ENCODE data around the gene TMC6. TPM values are rescaled to one million over a fixed set of nuclear protein-coding genes. Genes with fewer than 3 reads are reported as not detected.
"Not testable (repeated sequence)": the region's sequence is repeated elsewhere in the genome, so short reads cannot be mapped to it uniquely, and the experiment has no call there.

The TMC6 gene
- polyA plus RNA-seq, 1 donor (not counting 4 experiments of a cell fraction or from before 2014, with no cell fraction given), result 20.4 TPM

GRCh38 chr17:78072961-78073360 lies 55.6 kb downstream of the TMC6 start:
- no peaks in the 10 kb centered on the region for H3K27me3 ChIP-seq (ENCODE audit: control insufficient read depth, extremely low read depth, insufficient read depth, low read length)
- H3K36me3 ChIP-seq (ENCODE audit: control insufficient read depth in 2 of 2, extremely low read depth in 1 of 2, insufficient read depth in 2 of 2, low read length in 2 of 2), result peaks cover 0 to 2% of the 10 kb centered on the region in 2 experiments
- H3K4me1 ChIP-seq (ENCODE audit: control insufficient read depth, extremely low read depth, insufficient read depth, low read length), result no peaks in the 10 kb centered on the region
- H4K20me1 ChIP-seq (ENCODE audit: control insufficient read depth, extremely low read depth, insufficient read depth, low read length), result no peaks in the 10 kb centered on the region
- no peak overlapping the region for H3K9ac ChIP-seq (ENCODE audit: control insufficient read depth, extremely low read depth, insufficient read depth, low read length)
- no peaks in the 10 kb centered on the region for H3K79me2 ChIP-seq (ENCODE audit: control insufficient read depth, insufficient read depth, low read length)
- no peak overlapping the region for H3K4me2 ChIP-seq (ENCODE audit: control insufficient read depth, extremely low read depth, insufficient read depth, low read depth, low read length)
- dilution Hi-C loops (cut with MboI; ENCODE audit: extremely low pct_ligation_motif_present, low sequenced_read_pairs), result no loop called here
- no peak overlapping the region for H3K27ac ChIP-seq (ENCODE audit: control insufficient read depth, insufficient read depth, low read length)
- H2AFZ ChIP-seq (ENCODE audit: control insufficient read depth, low read length), result no peak overlapping the region
- no peak for FAIRE-seq
- DNase-seq (ENCODE audit: low read depth, low spot score), result no peak
- H3K4me3 ChIP-seq (ENCODE audit: control insufficient read depth in 2 of 3, extremely low read depth in 1 of 3, insufficient read depth in 2 of 3, low read depth in 1 of 3, low read length in 3 of 3), result no peak overlapping the region
- no peak for TF ChIP-seq EZH2 (IDR thresholded peaks at IDR 0.05; ENCODE audit: low read length)
- TF ChIP-seq CTCF (optimal IDR thresholded peaks at IDR 0.05 in 1 of 3, IDR thresholded peaks at IDR 0.05 in 1 of 3, conservative IDR thresholded peaks at IDR 0.05 in 1 of 3; ENCODE audit: extremely low read depth in 1 of 3, insufficient read depth in 2 of 3, low read length in 3 of 3), result no peak
- no peaks in the 10 kb centered on the region for H3K9me1 ChIP-seq (ENCODE audit: control insufficient read depth, extremely low read depth, insufficient read depth, low read length)
- no peaks in the 10 kb centered on the region for H3K9me3 ChIP-seq (ENCODE audit: control insufficient read depth, low read depth, low read length)

GRCh38 chr17:78069695-78070094 lies 58.9 kb downstream of the TMC6 start:
- Histone ChIP-seq H3K27me3 (ENCODE audit: control insufficient read depth, extremely low read depth, insufficient read depth, low read length) (no peaks in the 10 kb centered on the region), H3K9me3 (ENCODE audit: control insufficient read depth, low read depth, low read length) (no peaks in the 10 kb centered on the region), H3K9me1 (ENCODE audit: control insufficient read depth, extremely low read depth, insufficient read depth, low read length) (no peaks in the 10 kb centered on the region), H3K4me3 (ENCODE audit: control insufficient read depth in 2 of 3, extremely low read depth in 1 of 3, insufficient read depth in 2 of 3, low read depth in 1 of 3, low read length in 3 of 3) (no peak overlapping the region), H3K4me2 (ENCODE audit: control insufficient read depth, extremely low read depth, insufficient read depth, low read depth, low read length) (no peak overlapping the region), H3K27ac (ENCODE audit: control insufficient read depth, insufficient read depth, low read length) (no peak overlapping the region), H3K79me2 (ENCODE audit: control insufficient read depth, insufficient read depth, low read length) (no peaks in the 10 kb centered on the region), H3K9ac (ENCODE audit: control insufficient read depth, extremely low read depth, insufficient read depth, low read length) (no peak overlapping the region), H3K36me3 (ENCODE audit: control insufficient read depth in 2 of 2, extremely low read depth in 1 of 2, insufficient read depth in 2 of 2, low read length in 2 of 2) (peaks cover 0 to 2% of the 10 kb centered on the region in 2 experiments), H2AFZ (ENCODE audit: control insufficient read depth, low read length) (no peak overlapping the region), H4K20me1 (ENCODE audit: control insufficient read depth, extremely low read depth, insufficient read depth, low read length) (no peaks in the 10 kb centered on the region), H3K4me1 (ENCODE audit: control insufficient read depth, extremely low read depth, insufficient read depth, low read length) (no peaks in the 10 kb centered on the region)
- FAIRE-seq (no peak), DNase-seq (ENCODE audit: low read depth, low spot score) (no peak)
- dilution Hi-C loops (cut with MboI; ENCODE audit: extremely low pct_ligation_motif_present, low sequenced_read_pairs), result no loop called here
- no peak for TF ChIP-seq EZH2 (IDR thresholded peaks at IDR 0.05; ENCODE audit: low read length)
- TF ChIP-seq CTCF (optimal IDR thresholded peaks at IDR 0.05 in 1 of 3, IDR thresholded peaks at IDR 0.05 in 1 of 3, conservative IDR thresholded peaks at IDR 0.05 in 1 of 3; ENCODE audit: extremely low read depth in 1 of 3, insufficient read depth in 2 of 3, low read length in 3 of 3), result no peak

DNA sequence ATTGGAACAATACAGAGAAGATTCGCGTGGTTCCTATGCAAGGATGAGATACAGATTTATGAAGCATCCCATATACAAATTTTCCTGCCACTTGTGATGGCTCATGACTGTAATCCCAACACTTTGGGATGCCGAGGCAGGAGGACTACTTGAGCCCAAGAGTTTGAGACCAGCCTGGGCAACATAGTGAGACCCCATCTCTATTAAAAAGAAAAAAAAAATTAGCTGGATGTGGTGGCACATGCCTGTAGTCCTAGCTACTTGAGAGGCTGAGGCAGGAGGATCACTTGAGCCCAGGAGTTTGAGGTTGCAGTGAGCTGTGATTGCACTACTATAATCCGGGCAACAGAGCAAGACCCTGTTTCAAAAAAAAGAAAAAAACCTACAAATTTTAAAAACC lies 61.6 kb downstream of the TMC6 start:
- H3K4me2 ChIP-seq (ENCODE audit: control insufficient read depth, extremely low read depth, insufficient read depth, low read depth, low read length); H4K20me1 ChIP-seq (ENCODE audit: control insufficient read depth, extremely low read depth, insufficient read depth, low read length); DNase-seq (ENCODE audit: low read depth, low spot score); H3K4me3 ChIP-seq (ENCODE audit: control insufficient read depth in 2 of 3, extremely low read depth in 1 of 3, insufficient read depth in 2 of 3, low read depth in 1 of 3, low read length in 3 of 3); H3K36me3 ChIP-seq (ENCODE audit: control insufficient read depth in 2 of 2, extremely low read depth in 1 of 2, insufficient read depth in 2 of 2, low read length in 2 of 2); H3K9me1 ChIP-seq (ENCODE audit: control insufficient read depth, extremely low read depth, insufficient read depth, low read length); H3K27ac ChIP-seq (ENCODE audit: control insufficient read depth, insufficient read depth, low read length); dilution Hi-C loops (cut with MboI; ENCODE audit: extremely low pct_ligation_motif_present, low sequenced_read_pairs); H3K9me3 ChIP-seq (ENCODE audit: control insufficient read depth, low read depth, low read length); FAIRE-seq; H3K79me2 ChIP-seq (ENCODE audit: control insufficient read depth, insufficient read depth, low read length); H3K9ac ChIP-seq (ENCODE audit: control insufficient read depth, extremely low read depth, insufficient read depth, low read length); H3K4me1 ChIP-seq (ENCODE audit: control insufficient read depth, extremely low read depth, insufficient read depth, low read length); H2AFZ ChIP-seq (ENCODE audit: control insufficient read depth, low read length); H3K27me3 ChIP-seq (ENCODE audit: control insufficient read depth, extremely low read depth, insufficient read depth, low read length): not testable (repeated sequence)

Data from keratinocyte (primary cell).